Transverse colon (tissue), 4 donors: ENCODE measurements around the gene NDE1. TPM values are rescaled to one million over a fixed set of nuclear protein-coding genes. Genes with fewer than 3 reads are reported as not detected.

Experiments
- DNase-seq: peaks from one replicate; pipeline ENCODE4 v3.0.0-alpha.2; 2019
- H3K27ac ChIP-seq, 4 donors: fragments of 200-600 bp; sonication (generic); 2 replicates each; pipeline ENCODE4 v1.5.1; 2016 to 2018; ENCODE audit warnings: inconsistent platforms in 4 of 4
- H3K27me3 ChIP-seq: fragments of 200-600 bp; sonication (generic); 2 replicates; pipeline ENCODE4 v1.5.1; 2017; ENCODE audit warnings: inconsistent platforms
- H3K36me3 ChIP-seq, 4 donors: fragments of 200-600 bp; sonication (generic); 2 replicates each; pipeline ENCODE4 v1.5.1; 2017 to 2019; ENCODE audit warnings: inconsistent platforms in 4 of 4
- H3K4me1 ChIP-seq, 4 donors: fragments of 200-600 bp; sonication (generic); 2 replicates each; pipeline ENCODE4 v1.5.1; 2017 to 2020; ENCODE audit warnings: inconsistent platforms in 4 of 4
- H3K4me3 ChIP-seq, 4 donors: fragments of 200-600 bp; sonication (generic); 1 replicate in 1 of 4; 2 replicates in 3 of 4; pipeline versions ENCODE4 v1.5.1 to v1.6.1; 2017 to 2019; ENCODE audit warnings: inconsistent platforms in 4 of 4
- H3K9me3 ChIP-seq, 2 donors: fragments of 200-600 bp; sonication (generic); 2 replicates each; pipeline ENCODE4 v1.5.1; 2017 to 2019; ENCODE audit warnings: inconsistent platforms in 2 of 2
- EP300 ChIP-seq: sonication (generic); formaldehyde crosslinking; IDR thresholded peaks from one replicate; pipeline ENCODE4 v1.6.1; 2017; ENCODE audit warnings: antibody characterized with exemption, low read depth
- POLR2A ChIP-seq: fragments of 450-650 bp; IDR thresholded peaks from one replicate; pipeline ENCODE4 v1.6.1; 2016; ENCODE audit warnings: antibody characterized with exemption, mild to moderate bottlenecking, moderate library complexity
- POLR2AphosphoS5 ChIP-seq, 3 donors: sonication (generic); formaldehyde crosslinking; IDR thresholded peaks; one replicate each; pipeline ENCODE4 v1.6.1; 2016; ENCODE audit warnings: antibody characterized with exemption in 3 of 3
- WGBS, 2 donors: methylation state at CpG; one replicate each; pipeline ENCODE4 v1.1.5; 2018; ENCODE audit warnings: low coverage in 1 of 2; 5-methylcytosine and 5-hydroxymethylcytosine counted together
- in situ Hi-C, 4 donors: fragments of 200-750 bp; cut with MboI; loops; one replicate each; pipeline versions ENCODE4 v1.15.0 to v1.15.1; 2017; ENCODE audit warnings: low sequenced_read_pairs in 3 of 4, low pct_ligation_motif_present in 1 of 4, low pct_unique_long_range_greater_than_20kb in 1 of 4
- intact Hi-C: fragments of 100-400 bp; cut with DNase I; formaldehyde crosslinking; loops from one replicate; pipeline ENCODE4 v1.15.1; 2023; ENCODE audit warnings: low total_unique reads
- total RNA-seq, 4 donors: library from RNA; depleted of rRNA; stranded (reverse); fragments of >200 nt; gene quantifications; one replicate each; pipeline ENCODE4 v1.1.0, GENCODE V29; 2016
- TF ChIP-seq, protein P1 (sequence below), 5 experiments: fragments of 200-600 bp in 3 of 5; fragments of 450-650 bp in 2 of 5; sonication (generic) in 3 of 5; IDR thresholded peaks; 1 replicate in 2 of 5; 2 replicates in 3 of 5; pipeline ENCODE4 v1.5.1; 2016 to 2017; ENCODE audit warnings: antibody characterized with exemption in 5 of 5, inconsistent platforms in 3 of 5, mild to moderate bottlenecking in 2 of 5, moderate library complexity in 1 of 5

NDE1 gene
- total RNA-seq, 4 donors from 2014 or later: 21.0 to 47.6 (median 36.3) TPM

- H3K9me3 ChIP-seq: no peaks in the 10 kb centered on the region
- no peaks in the 10 kb centered on the region for H3K27me3 ChIP-seq
- TF ChIP-seq, protein P1, sequence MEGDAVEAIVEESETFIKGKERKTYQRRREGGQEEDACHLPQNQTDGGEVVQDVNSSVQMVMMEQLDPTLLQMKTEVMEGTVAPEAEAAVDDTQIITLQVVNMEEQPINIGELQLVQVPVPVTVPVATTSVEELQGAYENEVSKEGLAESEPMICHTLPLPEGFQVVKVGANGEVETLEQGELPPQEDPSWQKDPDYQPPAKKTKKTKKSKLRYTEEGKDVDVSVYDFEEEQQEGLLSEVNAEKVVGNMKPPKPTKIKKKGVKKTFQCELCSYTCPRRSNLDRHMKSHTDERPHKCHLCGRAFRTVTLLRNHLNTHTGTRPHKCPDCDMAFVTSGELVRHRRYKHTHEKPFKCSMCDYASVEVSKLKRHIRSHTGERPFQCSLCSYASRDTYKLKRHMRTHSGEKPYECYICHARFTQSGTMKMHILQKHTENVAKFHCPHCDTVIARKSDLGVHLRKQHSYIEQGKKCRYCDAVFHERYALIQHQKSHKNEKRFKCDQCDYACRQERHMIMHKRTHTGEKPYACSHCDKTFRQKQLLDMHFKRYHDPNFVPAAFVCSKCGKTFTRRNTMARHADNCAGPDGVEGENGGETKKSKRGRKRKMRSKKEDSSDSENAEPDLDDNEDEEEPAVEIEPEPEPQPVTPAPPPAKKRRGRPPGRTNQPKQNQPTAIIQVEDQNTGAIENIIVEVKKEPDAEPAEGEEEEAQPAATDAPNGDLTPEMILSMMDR (IDR thresholded peaks at IDR 0.05): no peak
- TF ChIP-seq POLR2AphosphoS5 (IDR thresholded peaks at IDR 0.05) (no peak), POLR2A (no peak), EP300 (no peak)
- H3K27ac ChIP-seq: no peak overlapping the region
- intact Hi-C loops: no loop called here
- WGBS, 2 donors: 39 to 44% methylated on average over 11 of the region's 11 CpGs
- H3K4me3 ChIP-seq: no peak overlapping the region
- no peak for DNase-seq
- peaks cover 0 to 47% (median 18%) of the 10 kb centered on the region in 4 donors for H3K36me3 ChIP-seq
- peaks cover 8 to 28% (median 26%) of the 10 kb centered on the region in 4 donors for H3K4me1 ChIP-seq
- in situ Hi-C loops: no loop called here
Measured at GRCh38 chr16:15639061-15639568, 10.9 kb upstream of the NDE1 start.

- Histone ChIP-seq H3K4me3 (no peak overlapping the region), H3K4me1 (peaks cover 8 to 39% (median 30%) of the 10 kb centered on the region in 4 donors), H3K27ac (peak overlapping the region in 3 of 4 donors; percentile 98 to 100 (median 98)), H3K36me3 (peaks cover 0 to 28% (median 9%) of the 10 kb centered on the region in 4 donors), H3K9me3 (no peaks in the 10 kb centered on the region), H3K27me3 (no peaks in the 10 kb centered on the region)
- TF ChIP-seq EP300 (no peak), POLR2AphosphoS5 (IDR thresholded peaks at IDR 0.05) (no peak), POLR2A (no peak)
- TF ChIP-seq, protein P1 (IDR thresholded peaks at IDR 0.05): no peak
- intact Hi-C loops: no loop called here
- no peak for DNase-seq
- WGBS, 2 donors: 63 to 75% methylated on average over 3 to 4 of the region's 4 CpGs
- in situ Hi-C loops: no loop called here
Measured at GRCh38 chr16:15640966-15641365, 9.1 kb upstream of the NDE1 start.

DNA sequence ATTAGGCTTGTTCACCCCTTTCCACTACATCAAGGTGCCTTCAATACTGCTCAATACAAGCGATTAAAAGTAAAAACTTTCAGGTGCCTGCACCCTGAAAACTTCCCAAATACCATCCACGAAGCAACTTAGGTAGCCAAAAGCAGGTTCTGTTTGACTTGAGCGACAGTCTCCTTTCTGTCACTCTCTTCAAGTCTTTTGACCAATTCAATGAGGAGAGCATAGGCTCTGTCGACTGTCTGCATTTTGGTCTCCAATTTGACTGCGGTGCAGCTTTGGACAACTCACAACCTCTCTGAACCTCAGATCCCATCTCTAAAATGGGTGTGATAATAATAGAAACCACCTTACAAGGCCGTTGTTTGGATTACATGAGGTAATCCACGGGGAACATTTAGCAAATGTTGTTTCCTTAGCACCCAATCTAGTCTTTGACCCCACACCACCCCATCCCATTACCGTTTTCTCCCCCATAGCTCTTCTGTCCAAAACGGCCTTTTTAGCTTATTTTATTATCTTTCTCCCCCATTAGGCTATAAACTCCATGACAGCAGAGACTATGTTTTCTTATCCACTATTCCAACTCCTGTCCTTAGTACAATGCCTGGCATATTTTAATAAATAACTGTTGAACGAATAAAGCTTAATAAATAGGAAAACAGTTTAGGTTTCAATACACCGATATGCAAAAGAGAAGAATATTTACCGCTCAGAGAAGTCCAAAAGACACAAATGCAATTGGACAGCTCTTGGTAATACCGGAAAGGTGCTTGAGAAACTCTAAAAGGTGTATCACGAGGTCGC, 8.1 kb upstream of the NDE1 start:
- WGBS, 2 donors: 11 to 12% methylated on average over 14 to 15 of the region's 15 CpGs

GRCh38 chr16:15642557-15643047, 7.4 kb upstream of the NDE1 start:
- Histone ChIP-seq H3K4me3 (peak overlapping the region; percentile 51 to 98 (median 73)), H3K4me1 (peaks cover 8 to 39% (median 30%) of the 10 kb centered on the region in 4 donors), H3K36me3 (peaks cover 0 to 15% (median 7%) of the 10 kb centered on the region in 4 donors), H3K9me3 (no peaks in the 10 kb centered on the region), H3K27ac (peak overlapping the region; percentile 98 to 100 (median 98)), H3K27me3 (no peaks in the 10 kb centered on the region)
- in situ Hi-C loops (no loop called here), intact Hi-C loops (no loop called here)
- TF ChIP-seq POLR2AphosphoS5 (IDR thresholded peaks at IDR 0.05): peak in 1 of 3 donors; percentile 36
- TF ChIP-seq, protein P1 (IDR thresholded peaks at IDR 0.05): peak; percentile 30 to 62 (median 40)
- no peak for TF ChIP-seq POLR2A
- TF ChIP-seq EP300: no peak
- 1 to 4% methylated on average over 4 to 23 of the region's 23 CpGs for WGBS, 2 donors
- peak; percentile 81 for DNase-seq

More for the DNA sequence above, 8.1 kb upstream of the NDE1 start:
- H3K27me3 ChIP-seq: no peaks in the 10 kb centered on the region
- H3K9me3 ChIP-seq: no peaks in the 10 kb centered on the region
- peaks cover 8 to 39% (median 30%) of the 10 kb centered on the region in 4 donors for H3K4me1 ChIP-seq
- H3K36me3 ChIP-seq: peaks cover 0 to 20% (median 7%) of the 10 kb centered on the region in 4 donors
- intact Hi-C loops (no loop called here), in situ Hi-C loops (no loop called here)
- no peak for DNase-seq
- H3K27ac ChIP-seq: peak overlapping the region; percentile 98 to 100 (median 98)
- TF ChIP-seq, protein P1 (IDR thresholded peaks at IDR 0.05): no peak
- peak; percentile 11 for TF ChIP-seq POLR2A
- peak overlapping the region; percentile 51 to 98 (median 73) for H3K4me3 ChIP-seq
